ENCODE measurements around the gene LSG1. TPM values are rescaled to one million over a fixed set of nuclear protein-coding genes. Genes with fewer than 3 reads are reported as not detected.

The LSG1 gene
- total RNA-seq, 6 experiments from 2014 or later: 13.7 to 23.2 (median 18.0) TPM

GRCh38 chr3:194714564-194714963, 42.6 kb upstream of the LSG1 start:
- WGBS (ENCODE audit: insufficient coverage, low coverage, low lambda C conversion rate, missing lambda C conversion rate): 70% methylated on average over 3 of the region's 6 CpGs
- no peak for ATAC-seq

GRCh38 chr3:194714137-194714455, 42.1 kb upstream of the LSG1 start:
- no peaks in the 10 kb centered on the region for H3K27me3 ChIP-seq
- TF ChIP-seq POLR2A (IDR thresholded peaks at IDR 0.05): no peak
- TF ChIP-seq CTCF (IDR thresholded peaks at IDR 0.05): no peak
- DNase-seq (no peak), ATAC-seq (no peak)
- WGBS (ENCODE audit: insufficient coverage, low coverage, low lambda C conversion rate, missing lambda C conversion rate): 82% methylated on average over 5 of the region's 5 CpGs
- no peaks in the 10 kb centered on the region for H3K9me3 ChIP-seq
- H3K4me1 ChIP-seq: no peaks in the 10 kb centered on the region
- no peak overlapping the region for H3K27ac ChIP-seq
- H3K36me3 ChIP-seq: no peaks in the 10 kb centered on the region
- intact Hi-C loops (cut with DNase I): no loop called here
- no peak overlapping the region for H3K4me3 ChIP-seq

More at GRCh38 chr3:194714564-194714963, 42.6 kb upstream of the LSG1 start:
- no peak for DNase-seq
- Histone ChIP-seq H3K4me3 (no peak overlapping the region), H3K27ac (no peak overlapping the region), H3K27me3 (no peaks in the 10 kb centered on the region), H3K36me3 (no peaks in the 10 kb centered on the region), H3K9me3 (no peaks in the 10 kb centered on the region), H3K4me1 (no peaks in the 10 kb centered on the region)
- TF ChIP-seq CTCF (IDR thresholded peaks at IDR 0.05): no peak
- intact Hi-C loops (cut with DNase I): no loop called here

- no peaks in the 10 kb centered on the region for H3K27me3 ChIP-seq
- TF ChIP-seq POLR2A (IDR thresholded peaks at IDR 0.05) (no peak), CTCF (IDR thresholded peaks at IDR 0.05) (no peak)
- H3K4me1 ChIP-seq: no peaks in the 10 kb centered on the region
- H3K36me3 ChIP-seq: no peaks in the 10 kb centered on the region
- WGBS (ENCODE audit: insufficient coverage, low coverage, low lambda C conversion rate, missing lambda C conversion rate): 81% methylated on average over 9 of the region's 9 CpGs
- H3K27ac ChIP-seq: no peak overlapping the region
- no peak for ATAC-seq
- no peak overlapping the region for H3K4me3 ChIP-seq
- DNase-seq: no peak
- intact Hi-C loops (cut with DNase I): no loop called here
- H3K9me3 ChIP-seq: no peaks in the 10 kb centered on the region
Measured at GRCh38 chr3:194713299-194714136, 41.5 kb upstream of the LSG1 start.

GRCh38 chr3:194711913-194712312, 39.9 kb upstream of the LSG1 start:
- no peak overlapping the region for H3K4me3 ChIP-seq
- no peaks in the 10 kb centered on the region for H3K4me1 ChIP-seq
- no peaks in the 10 kb centered on the region for H3K36me3 ChIP-seq
- no peaks in the 10 kb centered on the region for H3K27me3 ChIP-seq
- DNase-seq (no peak), ATAC-seq (peak in 2 of 4 donors; percentile 59 to 65)
- H3K9me3 ChIP-seq: no peaks in the 10 kb centered on the region
- WGBS (ENCODE audit: insufficient coverage, low coverage, low lambda C conversion rate, missing lambda C conversion rate): 49% methylated on average over 4 of the region's 6 CpGs
- TF ChIP-seq POLR2A (IDR thresholded peaks at IDR 0.05) (no peak), CTCF (IDR thresholded peaks at IDR 0.05) (no peak)
- no peak overlapping the region for H3K27ac ChIP-seq
- intact Hi-C loops (cut with DNase I): no loop called here

Data from right lobe of liver (tissue), 6 donors.